ENCODE data around the gene PTCSC3.

DNA sequence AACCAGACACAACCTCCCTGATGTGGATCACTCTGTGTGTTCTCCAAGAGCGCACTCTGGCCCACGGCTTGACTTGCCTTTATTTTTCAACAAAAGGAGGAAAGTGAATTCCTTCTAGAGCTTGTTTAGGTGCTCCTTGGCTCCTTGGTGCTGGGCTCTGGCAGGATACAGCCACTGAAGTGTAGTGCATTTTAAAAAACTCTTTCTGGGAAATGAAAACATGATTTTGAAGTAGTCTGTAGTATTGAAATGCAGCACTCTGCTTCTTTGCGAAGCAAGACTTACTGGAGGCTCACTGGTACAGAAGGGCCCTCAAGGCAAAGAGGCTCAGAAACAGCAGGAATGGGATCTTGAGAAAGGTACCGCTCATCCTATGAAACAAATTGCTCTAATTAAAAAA is 81.6 kb downstream of the PTCSC3 start:
- TF ChIP-seq POLR2A (IDR thresholded peaks at IDR 0.05): no peak
- TF ChIP-seq, protein P1, sequence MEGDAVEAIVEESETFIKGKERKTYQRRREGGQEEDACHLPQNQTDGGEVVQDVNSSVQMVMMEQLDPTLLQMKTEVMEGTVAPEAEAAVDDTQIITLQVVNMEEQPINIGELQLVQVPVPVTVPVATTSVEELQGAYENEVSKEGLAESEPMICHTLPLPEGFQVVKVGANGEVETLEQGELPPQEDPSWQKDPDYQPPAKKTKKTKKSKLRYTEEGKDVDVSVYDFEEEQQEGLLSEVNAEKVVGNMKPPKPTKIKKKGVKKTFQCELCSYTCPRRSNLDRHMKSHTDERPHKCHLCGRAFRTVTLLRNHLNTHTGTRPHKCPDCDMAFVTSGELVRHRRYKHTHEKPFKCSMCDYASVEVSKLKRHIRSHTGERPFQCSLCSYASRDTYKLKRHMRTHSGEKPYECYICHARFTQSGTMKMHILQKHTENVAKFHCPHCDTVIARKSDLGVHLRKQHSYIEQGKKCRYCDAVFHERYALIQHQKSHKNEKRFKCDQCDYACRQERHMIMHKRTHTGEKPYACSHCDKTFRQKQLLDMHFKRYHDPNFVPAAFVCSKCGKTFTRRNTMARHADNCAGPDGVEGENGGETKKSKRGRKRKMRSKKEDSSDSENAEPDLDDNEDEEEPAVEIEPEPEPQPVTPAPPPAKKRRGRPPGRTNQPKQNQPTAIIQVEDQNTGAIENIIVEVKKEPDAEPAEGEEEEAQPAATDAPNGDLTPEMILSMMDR (IDR thresholded peaks at IDR 0.05): no peak

Data from breast epithelium (tissue), 3 donors.